Measurements from ENCODE around the gene AARS2. TPM values are rescaled to one million over a fixed set of nuclear protein-coding genes. Genes with fewer than 3 reads are reported as not detected.

Gene AARS2
- total and polyA plus RNA-seq, 2 of the 4 experiments (the other 2 are of a cell fraction): 9.1 to 10.4 TPM

GRCh38 chr6:44333942-44334341 is 20.8 kb upstream of the AARS2 start:
- TF ChIP-seq RAD21 (IDR thresholded peaks at IDR 0.05; ENCODE audit: low read length): no peak
- TF ChIP-seq BHLHE40 (IDR thresholded peaks at IDR 0.05; ENCODE audit: low read depth, low read length): no peak
- TF ChIP-seq MXI1 (IDR thresholded peaks at IDR 0.05; ENCODE audit: borderline replicate concordance, low read depth, low read length): no peak
- TF ChIP-seq, protein P1, sequence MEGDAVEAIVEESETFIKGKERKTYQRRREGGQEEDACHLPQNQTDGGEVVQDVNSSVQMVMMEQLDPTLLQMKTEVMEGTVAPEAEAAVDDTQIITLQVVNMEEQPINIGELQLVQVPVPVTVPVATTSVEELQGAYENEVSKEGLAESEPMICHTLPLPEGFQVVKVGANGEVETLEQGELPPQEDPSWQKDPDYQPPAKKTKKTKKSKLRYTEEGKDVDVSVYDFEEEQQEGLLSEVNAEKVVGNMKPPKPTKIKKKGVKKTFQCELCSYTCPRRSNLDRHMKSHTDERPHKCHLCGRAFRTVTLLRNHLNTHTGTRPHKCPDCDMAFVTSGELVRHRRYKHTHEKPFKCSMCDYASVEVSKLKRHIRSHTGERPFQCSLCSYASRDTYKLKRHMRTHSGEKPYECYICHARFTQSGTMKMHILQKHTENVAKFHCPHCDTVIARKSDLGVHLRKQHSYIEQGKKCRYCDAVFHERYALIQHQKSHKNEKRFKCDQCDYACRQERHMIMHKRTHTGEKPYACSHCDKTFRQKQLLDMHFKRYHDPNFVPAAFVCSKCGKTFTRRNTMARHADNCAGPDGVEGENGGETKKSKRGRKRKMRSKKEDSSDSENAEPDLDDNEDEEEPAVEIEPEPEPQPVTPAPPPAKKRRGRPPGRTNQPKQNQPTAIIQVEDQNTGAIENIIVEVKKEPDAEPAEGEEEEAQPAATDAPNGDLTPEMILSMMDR (conservative IDR thresholded peaks at IDR 0.05; ENCODE audit: low read depth, low read length): no peak
- TF ChIP-seq, protein P2, sequence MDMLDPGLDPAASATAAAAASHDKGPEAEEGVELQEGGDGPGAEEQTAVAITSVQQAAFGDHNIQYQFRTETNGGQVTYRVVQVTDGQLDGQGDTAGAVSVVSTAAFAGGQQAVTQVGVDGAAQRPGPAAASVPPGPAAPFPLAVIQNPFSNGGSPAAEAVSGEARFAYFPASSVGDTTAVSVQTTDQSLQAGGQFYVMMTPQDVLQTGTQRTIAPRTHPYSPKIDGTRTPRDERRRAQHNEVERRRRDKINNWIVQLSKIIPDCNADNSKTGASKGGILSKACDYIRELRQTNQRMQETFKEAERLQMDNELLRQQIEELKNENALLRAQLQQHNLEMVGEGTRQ (IDR thresholded peaks at IDR 0.05; ENCODE audit: low read depth, low read length): no peak
- no peak for TF ChIP-seq ELK1 (IDR thresholded peaks at IDR 0.05; ENCODE audit: borderline replicate concordance, low read depth, low read length)
- TF ChIP-seq NFE2L2 (IDR thresholded peaks at IDR 0.05; ENCODE audit: low read depth, low read length): no peak
- TF ChIP-seq MAFK (IDR thresholded peaks at IDR 0.05; ENCODE audit: low read depth, low read length): no peak
- H3K56ac ChIP-seq (ENCODE audit: extremely low read depth, insufficient read depth, low read length): no peak overlapping the region
- H2AFZ ChIP-seq (replicated peaks; ENCODE audit: low read length, poor library complexity): no peak overlapping the region
- no peak overlapping the region for H3K4me2 ChIP-seq (ENCODE audit: low read depth, low read length)
- no peak overlapping the region for H2BK15ac ChIP-seq (ENCODE audit: low read depth, low read length)
- no peaks in the 10 kb centered on the region for H3K79me1 ChIP-seq (ENCODE audit: low read depth in 1 of 2, low read length in 2 of 2)
- DNase-seq (no peak), ATAC-seq (ENCODE audit: low read depth) (no peak)
- ChIA-PET CTCF (interaction anchor here (1.0 kb wide), 1 partner anchor 64 kb away, joined by 3 read pairs; the partner anchor contains the start of gene TMEM151B), POLR2A (ENCODE audit: unreplicated experiment) (no interaction called here)
- no peak overlapping the region for H4K91ac ChIP-seq (ENCODE audit: insufficient read depth, low read depth, low read length)
- H3K4me1 ChIP-seq (ENCODE audit: control insufficient read depth, insufficient read depth, low read length): no peaks in the 10 kb centered on the region
- H3K36me3 ChIP-seq (ENCODE audit: control insufficient read depth, insufficient read depth, low read length): no peaks in the 10 kb centered on the region
- no peak overlapping the region for H2BK20ac ChIP-seq (ENCODE audit: low read depth, low read length)
- no peak overlapping the region for H3K27ac ChIP-seq (ENCODE audit: insufficient read depth, low read length)
- no peak overlapping the region for H3K9ac ChIP-seq (ENCODE audit: low read depth, low read length)
- peaks cover 62% of the 10 kb centered on the region for H3K27me3 ChIP-seq (ENCODE audit: control insufficient read depth, insufficient read depth, low read length)
- no TSS peak for BruUV-seq (replicated peaks)
- no peaks in the 10 kb centered on the region for H4K20me1 ChIP-seq (ENCODE audit: insufficient read depth, low read length)
- H2BK120ac ChIP-seq (ENCODE audit: low read depth, low read length): no peak overlapping the region
- H3K23ac ChIP-seq (ENCODE audit: low read depth, low read length): no peak overlapping the region
- H2AK9ac ChIP-seq (replicated peaks; ENCODE audit: low read depth, low read length, poor library complexity): no peak overlapping the region
- intact Hi-C loops (cut with micrococcal nuclease): no loop called here
- no peak overlapping the region for H4K8ac ChIP-seq (ENCODE audit: low read depth in 2 of 2, low read length in 2 of 2)
- no peak overlapping the region for H3K18ac ChIP-seq (ENCODE audit: low read depth, low read length)
- H3K9me3 ChIP-seq (ENCODE audit: control insufficient read depth, insufficient read depth, low read length): no peaks in the 10 kb centered on the region
- no CpG with 5 or more reads among the region's 5 CpGs for WGBS, 2 experiments (ENCODE audit: extremely low coverage in 2 of 2, insufficient read length in 1 of 2)
- H3K4ac ChIP-seq (ENCODE audit: low read depth, low read length): no peak overlapping the region
- H3K14ac ChIP-seq (replicated peaks; ENCODE audit: low read depth, low read length): no peak overlapping the region
- no peaks in the 10 kb centered on the region for H3K9me1 ChIP-seq (ENCODE audit: insufficient read depth, low read length)
- no peak overlapping the region for H3K4me3 ChIP-seq (ENCODE audit: insufficient read depth, low read depth, low read length)
- no peak overlapping the region for H2BK5ac ChIP-seq (ENCODE audit: low read depth, low read length, poor library complexity, severe bottlenecking)
- dilution Hi-C loops (cut with HindIII; ENCODE audit: low sequenced_read_pairs, unreplicated experiment): no loop called here
- no peak overlapping the region for H4K5ac ChIP-seq (ENCODE audit: low read depth, low read length)
- no peak overlapping the region for H2AK5ac ChIP-seq (ENCODE audit: low read depth, low read length)
- in situ Hi-C loops (cut with MboI; ENCODE audit: low sequenced_read_pairs): loop anchor here (10.0 kb wide), 1 partner anchor 169 kb away; no protein-coding TSS in a partner anchor

Measured in IMR-90 (cell line).